GM18511 (cell line): Measurements from ENCODE around the gene AQP3.
"Not testable (repeated sequence)": the region's sequence is repeated elsewhere in the genome, so short reads cannot be mapped to it uniquely, and the experiment has no call there.

Experiments
- ATAC-seq: cut with Tn5 transposase; IDR thresholded peaks from one replicate; pipeline ENCODE4 v1.9.1; 2021; ENCODE audit warnings: mild to moderate bottlenecking, moderate library complexity; ENCODE audit not compliant: unreplicated experiment

AQP3 gene

GRCh38 chr9:33443464-33444154 is 3.8 kb downstream of the AQP3 start:
- no peak for ATAC-seq

DNA sequence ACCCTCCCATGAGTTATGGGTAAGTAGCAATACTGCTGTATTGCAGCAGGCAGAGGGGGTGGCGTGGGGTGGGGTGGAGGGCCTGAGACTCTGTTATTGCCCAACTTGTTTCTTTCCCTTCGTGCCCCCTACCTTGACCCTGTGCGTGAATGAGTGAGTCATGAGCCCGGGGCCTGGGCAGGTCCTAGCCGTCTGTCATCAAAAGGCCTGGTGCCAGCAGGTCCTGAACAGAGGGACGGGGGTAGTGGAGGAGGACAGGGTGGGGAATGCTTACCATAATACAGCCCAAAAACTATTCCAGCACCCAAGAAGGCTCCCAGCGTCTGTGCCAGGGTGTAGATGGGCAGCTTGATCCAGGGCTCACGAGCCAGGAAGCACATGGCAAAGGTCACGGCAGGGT is 4.3 kb downstream of the AQP3 start:
- ATAC-seq, result no peak

DNA sequence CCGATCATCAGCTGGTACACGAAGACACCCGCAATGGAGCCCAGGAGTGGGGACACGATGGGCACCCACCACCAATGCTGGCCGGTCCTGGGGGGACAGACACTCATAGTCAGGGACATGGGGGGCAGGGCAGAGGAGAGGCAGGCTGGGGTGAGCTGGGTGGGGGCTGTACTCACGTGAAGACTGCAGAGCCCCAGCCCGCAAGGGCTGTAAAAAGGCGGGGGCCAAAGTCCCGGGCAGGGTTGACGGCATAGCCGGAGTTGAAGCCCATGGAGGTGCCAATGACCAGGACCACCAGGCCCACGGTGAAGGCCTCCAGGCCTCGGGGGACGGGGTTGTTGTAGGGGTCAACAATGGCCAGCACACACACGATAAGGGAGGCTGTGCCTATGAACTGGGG is 5.3 kb downstream of the AQP3 start:
- no peak for ATAC-seq

DNA sequence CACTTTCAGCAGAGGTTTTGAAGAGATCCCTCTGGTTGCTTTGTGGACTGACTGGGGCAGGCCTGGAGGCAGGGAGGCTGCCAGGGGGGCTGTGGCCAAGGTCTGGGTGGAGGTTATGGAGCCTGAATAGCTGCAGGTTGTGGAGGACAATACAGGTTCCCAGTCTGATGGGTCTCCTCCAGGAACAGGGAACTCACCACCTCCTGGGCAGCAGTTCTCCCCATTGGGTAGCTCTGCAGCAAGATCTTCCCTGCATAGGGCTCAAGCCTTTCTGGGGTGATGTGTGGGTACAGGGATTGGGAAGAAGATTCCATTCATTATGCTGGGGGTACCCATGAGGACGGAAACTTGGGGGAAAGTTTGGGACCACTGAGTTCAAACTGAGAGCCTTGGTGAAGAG is 6.8 kb downstream of the AQP3 start:
- ATAC-seq, result no peak

- ATAC-seq, result no peak
Observed at GRCh38 chr9:33440204-33440603, 7.2 kb downstream of the AQP3 start.

- no peak for ATAC-seq
Observed at GRCh38 chr9:33439731-33440130, 7.7 kb downstream of the AQP3 start.

- ATAC-seq, result no peak
Observed at GRCh38 chr9:33438926-33439680, 8.3 kb downstream of the AQP3 start.

DNA sequence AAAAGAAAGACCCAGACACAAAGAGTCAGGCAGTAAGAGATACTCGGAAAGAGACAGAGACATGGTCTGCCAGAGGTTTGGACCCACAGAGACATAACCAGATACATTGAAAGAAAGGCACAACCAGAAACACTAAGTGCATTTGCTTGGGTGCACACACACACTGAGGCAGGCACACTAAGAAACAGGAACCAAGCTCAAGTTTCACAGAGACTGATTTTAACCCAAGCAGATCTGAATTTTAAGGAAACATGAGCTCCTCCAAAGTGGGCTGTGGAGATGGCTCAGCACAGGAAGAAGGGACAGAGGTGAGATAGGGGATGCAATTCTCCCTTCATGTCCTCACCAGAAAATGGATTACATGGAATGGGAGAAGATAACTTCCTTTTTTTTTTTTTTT is 9.5 kb downstream of the AQP3 start:
- ATAC-seq, result no peak

DNA sequence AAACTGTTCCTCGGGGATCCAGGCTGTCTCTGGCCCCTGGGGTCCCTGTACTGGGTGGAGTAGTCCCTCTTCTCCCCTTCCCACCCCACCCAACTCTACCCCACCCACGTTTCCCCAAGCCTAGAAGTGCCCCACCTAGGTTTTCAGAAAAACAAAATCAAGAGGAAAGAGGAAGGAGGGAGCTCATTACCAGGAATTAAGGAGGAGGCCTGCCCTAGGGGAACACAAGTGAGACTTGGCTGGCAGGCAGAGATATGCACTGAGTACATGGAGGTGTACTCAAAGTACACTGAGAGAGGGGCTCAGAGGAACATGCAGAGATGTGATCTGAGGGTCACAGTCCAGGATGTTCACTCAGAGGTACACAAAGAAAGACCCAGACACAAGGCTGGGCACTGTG is 10.2 kb downstream of the AQP3 start:
- no peak for ATAC-seq

DNA sequence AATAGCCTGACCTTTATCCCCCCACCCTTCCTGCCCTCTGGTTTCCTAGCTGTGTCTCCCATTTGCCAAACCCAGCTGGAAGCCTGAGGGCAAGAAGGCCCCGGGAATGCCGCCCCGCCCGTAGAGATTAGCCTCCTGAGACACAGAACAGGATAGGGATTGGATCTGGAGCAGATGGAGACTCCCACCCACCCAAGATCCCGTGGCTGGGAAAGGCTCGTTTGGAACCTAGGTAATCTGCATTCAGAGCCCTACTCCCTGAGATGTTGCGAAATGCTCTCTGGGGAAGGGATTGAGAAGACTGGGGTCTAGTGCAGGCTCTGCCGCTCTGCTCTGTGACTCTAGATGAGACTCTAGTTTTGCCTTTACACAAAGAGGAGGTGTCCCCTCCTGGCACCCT is 10.9 kb downstream of the AQP3 start:
- ATAC-seq, result no peak

DNA sequence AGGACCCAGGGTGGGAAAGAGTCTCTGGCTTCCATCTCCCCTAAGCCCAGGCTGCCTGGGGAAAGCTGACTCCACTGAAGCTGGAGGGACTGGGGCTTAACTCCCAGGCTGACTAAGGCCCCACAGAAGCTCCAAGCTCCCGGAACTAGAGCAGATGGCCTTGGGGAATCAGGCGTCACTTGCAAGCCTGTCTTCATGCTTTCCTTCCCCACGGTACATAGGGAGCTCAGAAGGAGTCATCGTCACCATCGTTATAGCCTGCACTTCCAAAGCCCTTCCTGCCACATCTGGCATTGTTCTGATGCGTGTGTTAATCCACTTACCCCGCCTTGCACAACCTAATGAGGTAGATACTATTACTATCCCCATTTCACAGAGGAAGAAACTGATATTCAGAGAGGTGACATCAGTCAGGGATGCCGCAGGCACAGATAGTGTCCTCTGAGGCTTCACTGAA is 11.5 kb downstream of the AQP3 start:
- ATAC-seq, result no peak

GRCh38 chr9:33434317-33435105 is 12.9 kb downstream of the AQP3 start:
- ATAC-seq, result no peak

DNA sequence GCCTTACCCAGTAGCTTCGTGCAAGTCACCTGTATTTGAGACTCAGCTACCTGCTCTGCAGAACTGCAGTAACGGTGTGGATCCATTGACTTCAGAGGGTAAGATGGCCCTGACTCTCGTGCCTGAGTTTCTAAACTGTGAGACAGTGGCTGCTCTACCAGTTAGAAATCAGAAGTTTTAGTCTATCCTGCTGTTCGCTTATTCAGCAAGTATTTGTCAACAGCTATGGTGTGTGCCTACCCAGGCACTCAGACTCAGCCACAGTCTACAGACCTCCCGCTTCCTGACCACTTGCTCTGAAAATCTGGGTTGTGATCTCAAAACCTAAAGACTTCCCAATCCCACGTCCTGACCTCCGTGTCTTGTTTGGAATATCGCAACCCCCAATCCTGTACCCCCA is 13.5 kb downstream of the AQP3 start:
- ATAC-seq, result no peak

GRCh38 chr9:33431420-33431819 is 16.0 kb downstream of the AQP3 start:
- no peak for ATAC-seq

- no peak for ATAC-seq
Observed at GRCh38 chr9:33430942-33431341, 16.5 kb downstream of the AQP3 start.

GRCh38 chr9:33429256-33429985 is 18.0 kb downstream of the AQP3 start:
- ATAC-seq, result no peak

- ATAC-seq, result no peak
Observed at GRCh38 chr9:33426843-33427293, 20.5 kb downstream of the AQP3 start.

GRCh38 chr9:33425128-33425533 is 22.3 kb downstream of the AQP3 start:
- ATAC-seq, result no peak

DNA sequence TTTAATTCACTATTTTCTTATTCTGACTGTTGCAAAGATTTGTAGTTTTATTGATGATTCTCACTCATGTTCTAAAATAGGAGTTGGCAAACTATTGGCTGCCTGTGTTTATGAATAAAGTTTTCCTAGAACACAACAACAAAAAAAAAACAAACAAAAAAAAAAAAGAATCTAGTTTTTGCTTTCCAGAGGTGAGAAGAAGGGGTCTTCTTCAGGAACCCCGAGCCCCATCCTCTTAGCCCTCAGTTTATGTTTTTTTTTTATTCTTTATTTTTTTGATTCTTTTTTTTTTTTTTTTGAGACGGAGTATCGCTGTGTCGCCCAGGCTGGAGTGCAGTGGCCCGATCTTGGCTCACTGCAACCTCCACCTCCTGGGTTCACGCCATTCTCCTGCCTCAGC is 22.9 kb downstream of the AQP3 start:
- ATAC-seq, result not testable (repeated sequence)

- ATAC-seq, result not testable (repeated sequence)
Observed at GRCh38 chr9:33424043-33424442, 23.4 kb downstream of the AQP3 start.

DNA sequence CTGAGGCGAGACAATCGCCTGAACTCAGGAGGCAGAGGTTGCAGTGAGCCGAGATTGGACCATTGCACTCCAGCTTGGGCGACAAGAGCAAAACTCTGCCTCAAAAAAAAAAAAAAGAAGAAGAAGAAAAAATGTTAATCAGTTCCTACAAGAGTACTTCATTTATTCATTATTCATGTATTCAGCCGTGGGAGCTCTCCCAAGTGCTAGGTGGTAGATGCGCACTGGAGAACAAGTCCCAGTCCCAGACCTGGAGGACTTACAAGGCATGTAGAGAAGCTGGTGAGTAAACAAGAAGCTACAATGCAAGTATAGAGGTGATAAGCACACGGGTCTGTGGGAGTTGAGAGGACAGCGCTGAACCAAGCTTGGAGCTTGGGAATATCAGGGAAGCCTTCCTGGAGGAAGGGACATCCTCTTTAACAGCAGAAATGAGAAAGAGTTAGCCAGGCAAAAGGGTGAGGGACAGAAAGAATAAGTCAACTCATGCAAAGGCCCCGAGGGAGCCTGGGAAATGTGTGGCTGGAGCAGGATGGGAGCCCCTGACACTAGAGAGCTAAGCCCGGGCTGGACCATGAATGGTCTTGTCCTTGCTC is 27.6 kb downstream of the AQP3 start:
- ATAC-seq, result no peak
